H1 (cell line): ENCODE measurements around the gene LDLRAD4.

ENCODE experiments used
- EZH2 ChIP-seq: fragments of 200-600 bp; sonication (generic); IDR thresholded peaks from 2 replicates; pipeline ENCODE4 v1.7.1; 2012; ENCODE audit warnings: low read depth, mild to moderate bottlenecking, moderate library complexity, low read length, inconsistent platforms; ENCODE audit not compliant: severe bottlenecking
- JUN ChIP-seq: IDR thresholded peaks from 2 replicates; pipeline ENCODE4 v1.6.1; 2011; ENCODE audit warnings: low read depth, mild to moderate bottlenecking, improper control_type of control experiment, low read length
- JUND ChIP-seq: IDR thresholded peaks from 2 replicates; pipeline ENCODE4 v1.6.1; 2011; ENCODE audit warnings: mild to moderate bottlenecking, improper control_type of control experiment, low read length
- RXRA ChIP-seq: IDR thresholded peaks from 2 replicates; pipeline ENCODE4 v1.6.1; 2011; ENCODE audit warnings: low read depth, mild to moderate bottlenecking, low read length, moderate library complexity; ENCODE audit not compliant: insufficient read depth

- TF ChIP-seq JUN (no peak), JUND (no peak), EZH2 (no peak), RXRA (no peak)
Observed at GRCh38 chr18:13494871-13495445, 276.4 kb downstream of the LDLRAD4 start.
